Cardiac fibroblast (primary cell): ENCODE measurements around the gene PPP6R1.
A peak's percentile ranks its signal among the peaks of the same experiment; 100 is the strongest.

Source experiments
- DNase-seq, 2 donors: peaks; one replicate each; pipeline versions ENCODE4 v3.0.0 to v3.0.0-alpha.2; 2010; ENCODE audit warnings: low read depth in 2 of 2
- H3K4me3 ChIP-seq, 2 donors: replicated peaks in 1 of 2; 1 replicate in 1 of 2; 2 replicates in 1 of 2; pipeline ENCODE4 v1.5.1; 2011; ENCODE audit warnings: low read depth in 2 of 2, low read length in 2 of 2, mild to moderate bottlenecking in 2 of 2, moderate library complexity in 1 of 2
- TF ChIP-seq, protein P1 (sequence below): IDR thresholded peaks from one replicate; pipeline ENCODE4 v1.5.1; 2011; ENCODE audit warnings: low read depth, mild to moderate bottlenecking, low read length, inconsistent platforms

The PPP6R1 gene, protein sequence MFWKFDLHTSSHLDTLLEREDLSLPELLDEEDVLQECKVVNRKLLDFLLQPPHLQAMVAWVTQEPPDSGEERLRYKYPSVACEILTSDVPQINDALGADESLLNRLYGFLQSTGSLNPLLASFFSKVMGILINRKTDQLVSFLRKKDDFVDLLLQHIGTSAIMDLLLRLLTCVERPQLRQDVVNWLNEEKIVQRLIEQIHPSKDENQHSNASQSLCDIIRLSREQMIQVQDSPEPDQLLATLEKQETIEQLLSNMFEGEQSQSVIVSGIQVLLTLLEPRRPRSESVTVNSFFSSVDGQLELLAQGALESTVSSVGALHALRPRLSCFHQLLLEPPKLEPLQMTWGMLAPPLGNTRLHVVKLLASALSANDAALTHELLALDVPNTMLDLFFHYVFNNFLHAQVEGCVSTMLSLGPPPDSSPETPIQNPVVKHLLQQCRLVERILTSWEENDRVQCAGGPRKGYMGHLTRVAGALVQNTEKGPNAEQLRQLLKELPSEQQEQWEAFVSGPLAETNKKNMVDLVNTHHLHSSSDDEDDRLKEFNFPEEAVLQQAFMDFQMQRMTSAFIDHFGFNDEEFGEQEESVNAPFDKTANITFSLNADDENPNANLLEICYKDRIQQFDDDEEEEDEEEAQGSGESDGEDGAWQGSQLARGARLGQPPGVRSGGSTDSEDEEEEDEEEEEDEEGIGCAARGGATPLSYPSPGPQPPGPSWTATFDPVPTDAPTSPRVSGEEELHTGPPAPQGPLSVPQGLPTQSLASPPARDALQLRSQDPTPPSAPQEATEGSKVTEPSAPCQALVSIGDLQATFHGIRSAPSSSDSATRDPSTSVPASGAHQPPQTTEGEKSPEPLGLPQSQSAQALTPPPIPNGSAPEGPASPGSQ

DNA sequence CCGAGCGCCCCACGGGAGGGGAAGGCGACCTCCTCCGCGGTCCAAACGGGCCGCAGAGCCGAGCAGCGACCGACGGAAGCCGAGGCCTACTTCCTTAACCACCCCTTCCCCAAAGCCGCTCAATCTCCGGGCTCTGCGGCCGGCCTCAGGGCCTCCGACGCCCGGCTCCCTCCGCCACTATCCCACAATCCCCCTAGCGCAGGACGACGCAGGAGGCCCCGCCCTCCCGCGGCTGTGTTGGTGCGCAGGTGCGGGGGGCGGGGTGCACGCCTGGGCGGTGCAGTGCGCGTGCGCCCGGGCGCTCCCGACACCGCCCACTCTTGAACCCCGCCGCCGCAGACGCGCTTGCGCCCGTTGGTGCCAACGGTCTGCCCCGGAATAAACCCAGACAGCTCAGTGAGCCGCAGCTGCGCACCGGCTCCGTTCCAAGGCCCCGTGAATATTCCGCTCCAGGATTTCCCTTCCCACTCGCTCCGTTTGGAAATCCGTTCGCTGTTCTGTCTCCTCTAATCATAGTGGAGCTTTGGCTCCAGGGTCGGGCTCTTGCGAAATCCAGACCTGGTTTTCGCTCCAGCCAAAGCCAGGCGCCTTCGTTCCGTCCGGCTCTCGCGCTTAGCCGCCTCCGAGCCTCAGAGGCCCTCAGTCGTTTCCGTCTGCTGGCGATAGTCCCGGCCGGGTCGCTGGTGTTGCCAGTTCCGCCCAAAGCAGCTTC is at the start of gene PPP6R1:
TSS of gene PPP6R1 (minus strand) at position 190 of the 712 bp plus-strand sequence. CDS start 11,914 bp downstream, outside the sequence.
- TF ChIP-seq, protein P1, sequence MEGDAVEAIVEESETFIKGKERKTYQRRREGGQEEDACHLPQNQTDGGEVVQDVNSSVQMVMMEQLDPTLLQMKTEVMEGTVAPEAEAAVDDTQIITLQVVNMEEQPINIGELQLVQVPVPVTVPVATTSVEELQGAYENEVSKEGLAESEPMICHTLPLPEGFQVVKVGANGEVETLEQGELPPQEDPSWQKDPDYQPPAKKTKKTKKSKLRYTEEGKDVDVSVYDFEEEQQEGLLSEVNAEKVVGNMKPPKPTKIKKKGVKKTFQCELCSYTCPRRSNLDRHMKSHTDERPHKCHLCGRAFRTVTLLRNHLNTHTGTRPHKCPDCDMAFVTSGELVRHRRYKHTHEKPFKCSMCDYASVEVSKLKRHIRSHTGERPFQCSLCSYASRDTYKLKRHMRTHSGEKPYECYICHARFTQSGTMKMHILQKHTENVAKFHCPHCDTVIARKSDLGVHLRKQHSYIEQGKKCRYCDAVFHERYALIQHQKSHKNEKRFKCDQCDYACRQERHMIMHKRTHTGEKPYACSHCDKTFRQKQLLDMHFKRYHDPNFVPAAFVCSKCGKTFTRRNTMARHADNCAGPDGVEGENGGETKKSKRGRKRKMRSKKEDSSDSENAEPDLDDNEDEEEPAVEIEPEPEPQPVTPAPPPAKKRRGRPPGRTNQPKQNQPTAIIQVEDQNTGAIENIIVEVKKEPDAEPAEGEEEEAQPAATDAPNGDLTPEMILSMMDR: no peak
- H3K4me3 ChIP-seq: peak within 1 kb of the TSS; percentile 81 to 91
- DNase-seq: peak; percentile 100

DNA sequence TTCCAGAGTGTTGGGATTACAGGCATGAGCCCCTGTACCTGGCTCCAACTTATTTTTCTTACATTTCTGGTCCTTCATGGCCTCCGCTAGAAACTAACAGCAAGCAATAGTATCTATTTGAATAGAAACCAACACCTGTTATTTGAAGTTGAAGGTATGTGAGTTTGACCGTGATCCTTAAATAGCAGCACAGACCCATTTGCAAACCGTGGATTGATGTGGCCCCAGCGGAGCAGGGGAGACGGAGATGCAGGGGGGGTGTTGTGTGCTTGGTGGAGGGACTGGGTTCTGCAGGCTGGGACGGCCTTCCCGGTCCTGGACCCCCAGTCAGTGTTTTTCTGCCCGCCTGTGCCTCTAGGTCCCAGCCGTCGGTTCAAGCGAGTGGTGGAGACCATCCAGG is 49.5 kb upstream of the PPP6R1 start:
- H3K4me3 ChIP-seq: no peak overlapping the region
- TF ChIP-seq, protein P1: no peak
- DNase-seq: no peak

DNA sequence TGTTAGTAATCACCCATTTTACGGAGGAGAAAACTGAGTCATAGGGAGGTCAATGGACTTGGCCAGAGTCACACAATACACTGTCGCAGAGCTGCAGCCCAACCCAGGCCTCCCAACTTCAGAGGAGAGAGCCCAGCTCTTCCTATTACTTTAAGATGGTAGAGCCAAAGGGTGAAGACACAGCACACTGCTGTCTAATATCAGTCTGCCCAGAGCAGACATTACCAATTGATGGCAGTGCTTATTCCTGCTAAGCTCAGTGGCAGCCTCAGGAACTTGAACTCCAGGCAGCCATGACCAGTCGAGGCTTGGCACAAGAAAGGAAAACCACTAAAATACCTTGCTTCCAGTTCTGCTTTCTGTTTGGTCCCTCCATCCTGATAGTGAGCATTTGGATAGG is 47.9 kb upstream of the PPP6R1 start:
- no peak overlapping the region for H3K4me3 ChIP-seq
- DNase-seq: no peak
- TF ChIP-seq, protein P1: no peak

DNA sequence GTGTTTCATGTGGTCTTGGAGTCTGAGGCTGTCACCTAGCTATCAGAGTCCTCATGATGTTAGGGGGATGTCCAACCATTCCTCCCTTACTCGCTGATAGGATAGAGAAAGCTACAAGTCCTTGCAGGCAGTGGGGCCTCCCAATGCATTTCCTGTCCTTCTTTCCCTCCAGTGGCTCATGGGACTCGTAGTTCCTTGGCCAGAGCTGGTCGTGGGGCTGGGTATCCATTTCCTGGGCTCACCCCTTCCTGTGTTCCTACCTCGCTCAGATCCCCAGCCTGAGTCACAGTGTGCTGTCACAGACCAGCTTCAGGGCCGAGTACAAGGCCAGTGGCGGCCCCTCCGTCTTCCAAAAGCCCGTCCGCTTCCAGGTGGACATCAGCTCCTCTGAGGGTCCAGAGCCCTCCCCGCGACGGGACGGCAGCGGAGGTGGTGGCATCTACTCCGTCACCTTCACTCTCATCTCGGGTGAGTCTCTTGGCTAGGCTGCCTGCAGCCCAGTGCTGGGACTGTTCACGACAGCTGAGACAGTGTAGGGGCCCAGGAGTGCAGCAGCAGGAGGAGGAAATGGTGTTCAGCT is 47.3 kb upstream of the PPP6R1 start:
- DNase-seq: no peak
- H3K4me3 ChIP-seq: no peak overlapping the region
- TF ChIP-seq, protein P1: no peak

DNA sequence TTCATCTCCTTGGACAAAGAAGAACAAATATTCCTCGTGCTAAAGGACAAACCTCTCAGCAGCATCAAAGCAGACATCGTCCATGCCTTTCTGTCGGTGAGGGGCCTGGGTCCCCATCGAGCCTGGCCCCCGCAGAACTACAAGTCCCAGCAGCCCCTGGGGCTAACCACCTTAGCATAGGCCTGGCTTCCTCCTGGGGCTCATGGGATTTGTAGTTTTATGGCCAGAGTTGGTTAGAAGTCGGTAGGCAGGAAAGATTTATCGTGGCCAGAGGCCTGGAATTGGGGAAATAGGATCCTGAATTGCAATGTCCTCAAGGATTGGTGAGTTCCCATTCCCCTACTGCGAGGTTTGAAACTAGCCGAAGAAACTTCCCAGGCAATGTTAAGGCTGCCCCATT is 46.7 kb upstream of the PPP6R1 start:
- TF ChIP-seq, protein P1: no peak
- peak; percentile 27 to 41 for DNase-seq
- no peak overlapping the region for H3K4me3 ChIP-seq

DNA sequence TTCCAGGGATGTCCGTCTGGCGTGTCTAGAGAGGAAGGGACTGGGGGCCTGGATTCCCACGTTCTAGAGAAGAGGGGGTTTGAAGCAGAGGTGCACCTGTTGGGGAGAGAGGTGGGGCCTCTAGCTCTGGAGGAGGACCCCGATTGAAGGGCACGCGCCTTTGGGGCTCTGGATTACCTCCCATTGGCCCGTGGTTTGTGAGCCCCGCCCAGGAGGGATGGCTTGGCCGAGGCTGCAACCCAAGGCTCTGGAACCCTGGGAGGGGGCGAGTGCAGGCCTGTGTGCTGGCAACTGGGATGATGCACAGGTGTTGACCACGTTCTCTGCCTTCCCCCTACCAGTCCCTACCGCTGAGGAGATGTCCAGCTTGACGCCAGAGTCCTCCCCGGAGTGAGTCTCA is 46.2 kb upstream of the PPP6R1 start:
- TF ChIP-seq, protein P1: no peak
- no peak for DNase-seq
- no peak overlapping the region for H3K4me3 ChIP-seq
